H9 (cell line): ENCODE data around the gene FUNDC2. TPM values are rescaled to one million over a fixed set of nuclear protein-coding genes. Genes with fewer than 3 reads are reported as not detected.

Experiments
- DNase-seq: peaks from one replicate; pipeline ENCODE4 v3.0.0-alpha.2; 2017
- H2AFZ ChIP-seq: one replicate; pipeline ENCODE4 v1.6.1; 2013; ENCODE audit warnings: mild to moderate bottlenecking, low read length, control low read depth, moderate library complexity
- H2AK5ac ChIP-seq: 2 replicates; pipeline ENCODE4 v1.6.1; 2013; ENCODE audit warnings: low read length, control low read depth, mixed read lengths; ENCODE audit not compliant: insufficient read length
- H2BK120ac ChIP-seq: one replicate; pipeline ENCODE4 v1.6.1; 2013; ENCODE audit warnings: low read depth, mild to moderate bottlenecking, low read length, control low read depth, inconsistent platforms; ENCODE audit not compliant: poor library complexity, severe bottlenecking
- H2BK12ac ChIP-seq: 2 replicates; pipeline ENCODE4 v1.6.1; 2013; ENCODE audit warnings: low read length, control low read depth, mixed read lengths, low read depth; ENCODE audit not compliant: insufficient read length
- H2BK15ac ChIP-seq: 2 replicates; pipeline ENCODE4 v1.6.1; 2013; ENCODE audit warnings: low read depth, low read length, control low read depth
- H2BK20ac ChIP-seq: one replicate; pipeline ENCODE4 v1.6.1; 2013; ENCODE audit warnings: low read depth, mild to moderate bottlenecking, low read length, control low read depth, inconsistent platforms; ENCODE audit not compliant: poor library complexity, severe bottlenecking
- H2BK5ac ChIP-seq: 2 replicates; pipeline ENCODE4 v1.6.1; 2013; ENCODE audit warnings: low read length, control low read depth, mixed read lengths; ENCODE audit not compliant: insufficient read length
- H3K14ac ChIP-seq: 2 replicates; pipeline ENCODE4 v1.6.1; 2013; ENCODE audit warnings: low read length, control low read depth; ENCODE audit not compliant: insufficient read depth
- H3K18ac ChIP-seq: 2 replicates; pipeline ENCODE4 v1.6.1; 2013; ENCODE audit warnings: low read depth, mild to moderate bottlenecking, mixed read lengths, low read length, control low read depth; ENCODE audit not compliant: insufficient read length
- H3K23ac ChIP-seq: 2 replicates; pipeline ENCODE4 v1.6.1; 2013; ENCODE audit warnings: low read length, control low read depth, mixed read lengths, low read depth; ENCODE audit not compliant: insufficient read length
- H3K23me2 ChIP-seq: 2 replicates; pipeline ENCODE4 v1.6.1; 2013; ENCODE audit warnings: low read depth, mild to moderate bottlenecking, mixed read lengths, low read length, control low read depth; ENCODE audit not compliant: insufficient read length, poor library complexity, severe bottlenecking
- H3K27ac ChIP-seq: 2 replicates; pipeline ENCODE4 v1.5.1; 2013; ENCODE audit warnings: low read length, control low read depth, mixed read lengths, low read depth; ENCODE audit not compliant: insufficient read length
- H3K27me3 ChIP-seq: 2 replicates; pipeline ENCODE4 v1.6.1; 2013; ENCODE audit warnings: low read length, control low read depth, inconsistent platforms; ENCODE audit not compliant: insufficient read depth
- H3K4ac ChIP-seq: 2 replicates; pipeline ENCODE4 v1.6.1; 2013; ENCODE audit warnings: low read depth, mild to moderate bottlenecking, control low read depth, inconsistent platforms, low read length, moderate library complexity
- H3K4me1 ChIP-seq: 2 replicates; pipeline ENCODE4 v1.6.1; 2013; ENCODE audit warnings: low read length, control low read depth, inconsistent platforms; ENCODE audit not compliant: insufficient read depth
- H3K4me2 ChIP-seq: 2 replicates; pipeline ENCODE4 v1.6.1; 2013; ENCODE audit warnings: low read length, control low read depth, mixed read lengths; ENCODE audit not compliant: insufficient read length, insufficient read depth
- H3K56ac ChIP-seq: 2 replicates; pipeline ENCODE4 v1.6.1; 2013; ENCODE audit warnings: low read depth, mild to moderate bottlenecking, mixed read lengths, low read length, control low read depth; ENCODE audit not compliant: insufficient read length
- H3K79me1 ChIP-seq: 2 replicates; pipeline ENCODE4 v1.6.1; 2013; ENCODE audit warnings: low read depth, mild to moderate bottlenecking, moderate library complexity, low read length, control low read depth, inconsistent platforms; ENCODE audit not compliant: insufficient read depth, poor library complexity, severe bottlenecking
- H3K79me2 ChIP-seq: 2 replicates; pipeline ENCODE4 v1.6.1; 2013; ENCODE audit warnings: low read length, control low read depth, inconsistent platforms; ENCODE audit not compliant: insufficient read depth
- H3K9ac ChIP-seq: 2 replicates; pipeline ENCODE4 v1.6.1; 2013; ENCODE audit warnings: low read length, control low read depth, mixed read lengths; ENCODE audit not compliant: insufficient read length; ENCODE audit errors: extremely low read depth
- H3K9me3 ChIP-seq: one replicate; pipeline ENCODE4 v1.6.1; 2013; ENCODE audit warnings: low read depth, low read length, inconsistent platforms; ENCODE audit not compliant: control insufficient read depth
- H3T11ph ChIP-seq: one replicate; pipeline ENCODE4 v1.6.1; 2013; ENCODE audit warnings: mild to moderate bottlenecking, low read length, control low read depth, inconsistent platforms
- H4K20me1 ChIP-seq: one replicate; pipeline ENCODE4 v1.6.1; 2013; ENCODE audit not compliant: control insufficient read depth, insufficient read length, insufficient read depth
- H4K5ac ChIP-seq: 2 replicates; pipeline ENCODE4 v1.6.1; 2013; ENCODE audit warnings: low read depth, mild to moderate bottlenecking, mixed read lengths, low read length, control low read depth; ENCODE audit not compliant: insufficient read length
- H4K8ac ChIP-seq: replicated peaks from 2 replicates; pipeline ENCODE4 v1.6.1; 2013; ENCODE audit warnings: low read length, control low read depth, mixed read lengths, low read depth; ENCODE audit not compliant: insufficient read length
- H4K91ac ChIP-seq: 2 replicates; pipeline ENCODE4 v1.6.1; 2013; ENCODE audit warnings: low read depth, mild to moderate bottlenecking, moderate library complexity, mixed read lengths, low read length, control low read depth; ENCODE audit not compliant: insufficient read length
- H3K27ac Mint-ChIP-seq, 3 experiments: 2 replicates in 2 of 3; 3 replicates in 1 of 3; pipeline ENCODE4 v1.8.0; 2020 to 2021; ENCODE audit warnings: mixed read lengths in 3 of 3, mild to moderate bottlenecking in 1 of 3, moderate library complexity in 1 of 3
- H3K27me3 Mint-ChIP-seq: 2 replicates; pipeline ENCODE4 v1.8.0; 2021; ENCODE audit warnings: low read depth, mild to moderate bottlenecking, moderate library complexity, mixed read lengths
- H3K36me3 Mint-ChIP-seq, 3 experiments: 2 replicates in 2 of 3; 3 replicates in 1 of 3; pipeline ENCODE4 v1.8.0; 2020 to 2021; ENCODE audit warnings: low read depth in 3 of 3, mixed read lengths in 3 of 3; ENCODE audit not compliant: insufficient read depth in 1 of 3
- H3K4me1 Mint-ChIP-seq, 2 experiments: 2 replicates each; pipeline ENCODE4 v1.8.0; 2020; ENCODE audit warnings: mixed read lengths in 2 of 2
- H3K4me3 Mint-ChIP-seq, 2 experiments: 2 replicates in 1 of 2; 3 replicates in 1 of 2; pipeline ENCODE4 v1.8.0; 2020 to 2021; ENCODE audit warnings: mild to moderate bottlenecking in 2 of 2, mixed read lengths in 2 of 2, moderate library complexity in 1 of 2
- H3K9me3 Mint-ChIP-seq, 2 experiments: 2 replicates in 1 of 2; 3 replicates in 1 of 2; pipeline ENCODE4 v1.8.0; 2020; ENCODE audit warnings: mild to moderate bottlenecking in 2 of 2, mixed read lengths in 2 of 2, moderate library complexity in 1 of 2
- WGBS: extraction: QIAGEN DNeasy Blood & Tissue Kit; methylation state at CpG from one replicate; pipeline ENCODE4 v1.1.7; 2013; ENCODE audit warnings: missing lambda C conversion rate, low lambda C conversion rate, mixed read lengths; ENCODE audit not compliant: insufficient read length; ENCODE audit errors: extremely low coverage; 5-methylcytosine and 5-hydroxymethylcytosine counted together
- total RNA-seq: library from RNA; stranded (reverse); gene quantifications from 2 replicates; pipeline ENCODE4 v1.2.1, GENCODE V29; 2021
- TF ChIP-seq, protein P1 (sequence below): fragments of 200-600 bp; sonication (generic); conservative IDR thresholded peaks from 3 replicates; pipeline ENCODE4 v1.8.0; 2021; ENCODE audit warnings: antibody characterized with exemption, mild to moderate bottlenecking

Gene FUNDC2
- total RNA-seq, 1 experiment from 2014 or later: 62.1 TPM

DNA sequence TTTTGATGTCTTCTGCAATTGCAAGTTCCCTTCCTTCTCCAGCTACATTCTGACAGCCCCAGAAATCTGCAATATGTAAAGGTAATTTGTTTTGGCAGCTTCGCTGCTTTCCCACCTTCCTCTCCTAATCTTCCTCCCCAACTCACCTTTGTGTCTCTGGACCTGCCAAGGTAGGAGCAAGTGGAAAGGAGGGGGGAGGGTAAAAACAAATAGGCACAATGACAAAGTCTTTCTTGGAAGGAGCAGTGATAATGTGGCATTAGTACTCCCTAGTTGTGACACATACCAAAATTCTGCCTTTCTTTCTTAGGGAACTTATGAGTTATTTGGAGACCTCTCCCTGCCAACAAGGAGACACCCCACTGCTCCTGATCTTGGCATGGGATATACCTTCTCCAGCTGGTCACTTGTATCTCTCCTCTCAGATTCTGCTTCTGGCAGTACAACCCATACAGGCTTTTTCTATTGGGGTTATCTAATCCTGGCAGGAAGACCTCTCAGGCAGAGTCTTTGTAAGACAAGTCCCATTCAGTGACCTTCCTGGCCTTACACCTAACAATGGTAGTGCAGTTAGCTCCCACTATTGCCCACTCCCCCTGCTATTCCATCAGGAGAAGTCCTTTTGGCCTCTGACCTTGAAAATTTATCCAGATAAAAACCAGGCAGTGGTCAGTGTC, 28.3 kb upstream of the FUNDC2 start:
- no peak overlapping the region for H3K18ac ChIP-seq
- H3K4ac ChIP-seq: no peak overlapping the region
- H4K91ac ChIP-seq: no peak overlapping the region
- TF ChIP-seq, protein P1, sequence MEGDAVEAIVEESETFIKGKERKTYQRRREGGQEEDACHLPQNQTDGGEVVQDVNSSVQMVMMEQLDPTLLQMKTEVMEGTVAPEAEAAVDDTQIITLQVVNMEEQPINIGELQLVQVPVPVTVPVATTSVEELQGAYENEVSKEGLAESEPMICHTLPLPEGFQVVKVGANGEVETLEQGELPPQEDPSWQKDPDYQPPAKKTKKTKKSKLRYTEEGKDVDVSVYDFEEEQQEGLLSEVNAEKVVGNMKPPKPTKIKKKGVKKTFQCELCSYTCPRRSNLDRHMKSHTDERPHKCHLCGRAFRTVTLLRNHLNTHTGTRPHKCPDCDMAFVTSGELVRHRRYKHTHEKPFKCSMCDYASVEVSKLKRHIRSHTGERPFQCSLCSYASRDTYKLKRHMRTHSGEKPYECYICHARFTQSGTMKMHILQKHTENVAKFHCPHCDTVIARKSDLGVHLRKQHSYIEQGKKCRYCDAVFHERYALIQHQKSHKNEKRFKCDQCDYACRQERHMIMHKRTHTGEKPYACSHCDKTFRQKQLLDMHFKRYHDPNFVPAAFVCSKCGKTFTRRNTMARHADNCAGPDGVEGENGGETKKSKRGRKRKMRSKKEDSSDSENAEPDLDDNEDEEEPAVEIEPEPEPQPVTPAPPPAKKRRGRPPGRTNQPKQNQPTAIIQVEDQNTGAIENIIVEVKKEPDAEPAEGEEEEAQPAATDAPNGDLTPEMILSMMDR: no peak
- no peak overlapping the region for H3K9ac ChIP-seq
- peaks cover 5 to 9% of the 10 kb centered on the region in 2 experiments for H3K4me1 Mint-ChIP-seq
- H4K20me1 ChIP-seq: no peaks in the 10 kb centered on the region
- H3T11ph ChIP-seq: no peak overlapping the region
- H3K56ac ChIP-seq: no peak overlapping the region
- H3K79me2 ChIP-seq: no peaks in the 10 kb centered on the region
- H2BK120ac ChIP-seq: no peak overlapping the region
- H3K23ac ChIP-seq: no peak overlapping the region
- no peaks in the 10 kb centered on the region for H3K27me3 ChIP-seq
- H2BK12ac ChIP-seq: no peak overlapping the region
- WGBS: no CpG with 5 or more reads among the region's 1 CpG
- no peak overlapping the region for H3K4me2 ChIP-seq
- no peak overlapping the region for H2AFZ ChIP-seq
- no peaks in the 10 kb centered on the region for H3K4me1 ChIP-seq
- H3K9me3 Mint-ChIP-seq: peaks cover 62 to 63% of the 10 kb centered on the region in 2 experiments
- H3K27me3 Mint-ChIP-seq: no peaks in the 10 kb centered on the region
- peaks cover 61% of the 10 kb centered on the region for H3K9me3 ChIP-seq
- no peak overlapping the region for H4K5ac ChIP-seq
- no peaks in the 10 kb centered on the region for H3K79me1 ChIP-seq
- H3K36me3 Mint-ChIP-seq: peaks cover 0 to 7% (median 0%) of the 10 kb centered on the region in 3 experiments; a peak in 3 of 7 replicates
- H2BK15ac ChIP-seq: no peak overlapping the region
- H2BK5ac ChIP-seq: no peak overlapping the region
- no peaks in the 10 kb centered on the region for H3K23me2 ChIP-seq
- H3K14ac ChIP-seq: no peak overlapping the region
- H3K27ac Mint-ChIP-seq: no peak overlapping the region
- H2AK5ac ChIP-seq: no peak overlapping the region
- H3K27ac ChIP-seq: no peak overlapping the region
- no peak overlapping the region for H2BK20ac ChIP-seq
- no peak overlapping the region for H3K4me3 Mint-ChIP-seq
- H4K8ac ChIP-seq: no peak overlapping the region
- no peak for DNase-seq
